ENCODE data around the gene MYG1. TPM values are rescaled to one million over a fixed set of nuclear protein-coding genes. Genes with fewer than 3 reads are reported as not detected.

The MYG1 gene
- total and polyA plus RNA-seq, 2 of the 13 experiments (the other 11 are each of a cell fraction or from before 2014, with no cell fraction given) = 38.6 to 58.0 TPM

GRCh38 chr12:53267999-53268629, 31.4 kb upstream of the MYG1 start, which contains the start of gene ESPL1 (continued):
- TF ChIP-seq IKZF5 (CRISPR knock-in tag; IDR thresholded peaks at IDR 0.05) = peak; percentile 68; the same call in 1 of the 2 replicates
- TF ChIP-seq ZNF34 (CRISPR knock-in tag; IDR thresholded peaks at IDR 0.05; ENCODE audit: borderline replicate concordance) = no peak
- TF ChIP-seq, protein P1, sequence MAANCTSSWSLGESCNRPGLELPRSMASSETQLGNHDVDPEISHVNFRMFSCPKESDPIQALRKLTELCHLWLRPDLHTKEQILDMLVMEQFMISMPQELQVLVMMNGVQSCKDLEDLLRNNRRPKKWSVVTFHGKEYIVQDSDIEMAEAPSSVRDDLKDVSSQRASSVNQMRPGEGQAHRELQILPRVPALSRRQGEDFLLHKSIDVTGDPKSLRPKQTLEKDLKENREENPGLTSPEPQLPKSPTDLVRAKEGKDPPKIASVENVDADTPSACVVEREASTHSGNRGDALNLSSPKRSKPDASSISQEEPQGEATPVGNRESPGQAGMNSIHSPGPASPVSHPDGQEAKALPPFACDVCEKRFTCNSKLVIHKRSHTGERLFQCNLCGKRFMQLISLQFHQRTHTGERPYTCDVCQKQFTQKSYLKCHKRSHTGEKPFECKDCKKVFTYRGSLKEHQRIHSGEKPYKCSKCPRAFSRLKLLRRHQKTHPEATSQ (CRISPR knock-in tag; IDR thresholded peaks at IDR 0.05; ENCODE audit: borderline replicate concordance) = peak; percentile 77; the same call in 1 of the 2 replicates
- TF ChIP-seq ONECUT2 (CRISPR knock-in tag; IDR thresholded peaks at IDR 0.05) = no peak
- no peak for TF ChIP-seq ZNF44 (CRISPR knock-in tag; IDR thresholded peaks at IDR 0.05)
- peak; percentile 39; the same call in 1 of the 2 replicates for TF ChIP-seq BCL6 (CRISPR knock-in tag; IDR thresholded peaks at IDR 0.05)
- TF ChIP-seq ZNF562 (CRISPR knock-in tag; IDR thresholded peaks at IDR 0.05; ENCODE audit: borderline replicate concordance) = no peak
- TF ChIP-seq STAT5B (CRISPR knock-in tag; IDR thresholded peaks at IDR 0.05) = no peak
- no peak for TF ChIP-seq POLR2A (IDR thresholded peaks at IDR 0.05; ENCODE audit: insufficient read depth in 1 of 2, low read depth in 2 of 2, low read length in 2 of 2)
- TF ChIP-seq, protein P2, sequence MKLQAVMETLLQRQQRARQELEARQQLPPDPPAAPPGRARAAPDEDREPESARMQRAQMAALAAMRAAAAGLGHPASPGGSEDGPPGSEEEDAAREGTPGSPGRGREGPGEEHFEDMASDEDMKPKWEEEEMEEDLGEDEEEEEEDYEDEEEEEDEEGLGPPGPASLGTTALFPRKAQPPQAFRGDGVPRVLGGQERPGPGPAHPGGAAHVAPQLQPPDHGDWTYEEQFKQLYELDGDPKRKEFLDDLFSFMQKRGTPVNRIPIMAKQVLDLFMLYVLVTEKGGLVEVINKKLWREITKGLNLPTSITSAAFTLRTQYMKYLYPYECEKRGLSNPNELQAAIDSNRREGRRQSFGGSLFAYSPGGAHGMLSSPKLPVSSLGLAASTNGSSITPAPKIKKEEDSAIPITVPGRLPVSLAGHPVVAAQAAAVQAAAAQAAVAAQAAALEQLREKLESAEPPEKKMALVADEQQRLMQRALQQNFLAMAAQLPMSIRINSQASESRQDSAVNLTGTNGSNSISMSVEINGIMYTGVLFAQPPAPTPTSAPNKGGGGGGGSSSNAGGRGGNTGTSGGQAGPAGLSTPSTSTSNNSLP (IDR thresholded peaks at IDR 0.05; ENCODE audit: low read depth, low read length) = no peak
- TF ChIP-seq GTF3A (CRISPR knock-in tag; conservative IDR thresholded peaks at IDR 0.05) = 0 out of 2 replicates have a peak, but pooled peaks have one; percentile 44
- TF ChIP-seq LCORL (IDR thresholded peaks at IDR 0.05) = no peak
- TF ChIP-seq LCORL (CRISPR knock-in tag; IDR thresholded peaks at IDR 0.05) = peak; percentile 49; the same call in 1 of the 2 replicates
- TF ChIP-seq SYNCRIP (IDR thresholded peaks at IDR 0.05; ENCODE audit: insufficient read depth, low read depth, low read length) = no peak
- TF ChIP-seq RBAK (CRISPR knock-in tag; IDR thresholded peaks at IDR 0.05) = no peak
- TF ChIP-seq ISX (CRISPR knock-in tag; conservative IDR thresholded peaks at IDR 0.05) = no peak
- TF ChIP-seq ZNF253 (CRISPR knock-in tag; IDR thresholded peaks at IDR 0.05; ENCODE audit: borderline replicate concordance) = no peak
- TF ChIP-seq BHLHE40 (IDR thresholded peaks at IDR 0.05; ENCODE audit: low read length) = no peak
- no peak for TF ChIP-seq ZNF101 (CRISPR knock-in tag; IDR thresholded peaks at IDR 0.05; ENCODE audit: borderline replicate concordance, low read depth)
- TF ChIP-seq, protein P3, sequence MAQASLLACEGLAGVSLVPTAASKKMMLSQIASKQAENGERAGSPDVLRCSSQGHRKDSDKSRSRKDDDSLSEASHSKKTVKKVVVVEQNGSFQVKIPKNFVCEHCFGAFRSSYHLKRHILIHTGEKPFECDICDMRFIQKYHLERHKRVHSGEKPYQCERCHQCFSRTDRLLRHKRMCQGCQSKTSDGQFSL (CRISPR knock-in tag; IDR thresholded peaks at IDR 0.05) = no peak
- TF ChIP-seq, protein P4, sequence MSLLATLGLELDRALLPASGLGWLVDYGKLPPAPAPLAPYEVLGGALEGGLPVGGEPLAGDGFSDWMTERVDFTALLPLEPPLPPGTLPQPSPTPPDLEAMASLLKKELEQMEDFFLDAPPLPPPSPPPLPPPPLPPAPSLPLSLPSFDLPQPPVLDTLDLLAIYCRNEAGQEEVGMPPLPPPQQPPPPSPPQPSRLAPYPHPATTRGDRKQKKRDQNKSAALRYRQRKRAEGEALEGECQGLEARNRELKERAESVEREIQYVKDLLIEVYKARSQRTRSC (CRISPR knock-in tag; IDR thresholded peaks at IDR 0.05; ENCODE audit: low read depth) = no peak
- no peak for TF ChIP-seq SMARCC2 (IDR thresholded peaks at IDR 0.05)
- TF ChIP-seq ZNF75D (CRISPR knock-in tag; IDR thresholded peaks at IDR 0.05; ENCODE audit: borderline replicate concordance) = no peak
- no peak for TF ChIP-seq ZNF558 (CRISPR knock-in tag; IDR thresholded peaks at IDR 0.05; ENCODE audit: borderline replicate concordance)
- no peak for TF ChIP-seq TGIF2 (CRISPR knock-in tag; IDR thresholded peaks at IDR 0.05)
- no peak for TF ChIP-seq SMAD9 (CRISPR knock-in tag; IDR thresholded peaks at IDR 0.05)
- peak; percentile 71; the same call in 1 of the 2 replicates for TF ChIP-seq YEATS2 (CRISPR knock-in tag; IDR thresholded peaks at IDR 0.05; ENCODE audit: borderline replicate concordance)

Measured in HepG2 (cell line).